HL-60 (cell line): ENCODE measurements around the gene KLF16.

Source experiments
- DNase-seq, 2 experiments: peaks; one replicate each; pipeline ENCODE4 v3.0.0-alpha.2; 2010 to 2020; ENCODE audit warnings: low read depth in 1 of 2, low spot score in 1 of 2
- H3K27ac ChIP-seq: fragments of 250-450 bp; sonication (Bioruptor Pico); replicated peaks from 2 replicates; pipeline ENCODE4 v1.5.1; 2020; ENCODE audit warnings: mild to moderate bottlenecking, moderate library complexity
- H3K27me3 ChIP-seq: fragments of 250-450 bp; sonication (Bioruptor Pico); 2 replicates; pipeline ENCODE4 v1.5.1; 2021; ENCODE audit warnings: mild to moderate bottlenecking, moderate library complexity; ENCODE audit not compliant: insufficient read depth, poor library complexity, severe bottlenecking
- H3K4me3 ChIP-seq: replicated peaks from 2 replicates; pipeline ENCODE4 v1.5.1; 2011; ENCODE audit warnings: mild to moderate bottlenecking, control low read depth, low read length; ENCODE audit not compliant: insufficient read depth
- GABPA ChIP-seq: IDR thresholded peaks from 2 replicates; pipeline ENCODE4 v1.6.1; 2012; ENCODE audit warnings: low read depth
- POLR2AphosphoS5 ChIP-seq: IDR thresholded peaks from 2 replicates; pipeline ENCODE4 v1.6.1; 2012; ENCODE audit warnings: low read depth
- SPI1 ChIP-seq: IDR thresholded peaks from 2 replicates; pipeline ENCODE4 v1.6.1; 2012; ENCODE audit warnings: low read depth, mild to moderate bottlenecking, borderline replicate concordance
- TF ChIP-seq, protein P1 (sequence below): IDR thresholded peaks from one replicate; pipeline ENCODE4 v1.5.1; 2011; ENCODE audit warnings: low read length, control low read depth, inconsistent platforms; ENCODE audit not compliant: insufficient read depth
- TF ChIP-seq, protein P2 (sequence below): IDR thresholded peaks from 2 replicates; pipeline ENCODE4 v1.6.1; 2012; ENCODE audit warnings: low read depth; ENCODE audit not compliant: insufficient replicate concordance

Gene KLF16

DNA sequence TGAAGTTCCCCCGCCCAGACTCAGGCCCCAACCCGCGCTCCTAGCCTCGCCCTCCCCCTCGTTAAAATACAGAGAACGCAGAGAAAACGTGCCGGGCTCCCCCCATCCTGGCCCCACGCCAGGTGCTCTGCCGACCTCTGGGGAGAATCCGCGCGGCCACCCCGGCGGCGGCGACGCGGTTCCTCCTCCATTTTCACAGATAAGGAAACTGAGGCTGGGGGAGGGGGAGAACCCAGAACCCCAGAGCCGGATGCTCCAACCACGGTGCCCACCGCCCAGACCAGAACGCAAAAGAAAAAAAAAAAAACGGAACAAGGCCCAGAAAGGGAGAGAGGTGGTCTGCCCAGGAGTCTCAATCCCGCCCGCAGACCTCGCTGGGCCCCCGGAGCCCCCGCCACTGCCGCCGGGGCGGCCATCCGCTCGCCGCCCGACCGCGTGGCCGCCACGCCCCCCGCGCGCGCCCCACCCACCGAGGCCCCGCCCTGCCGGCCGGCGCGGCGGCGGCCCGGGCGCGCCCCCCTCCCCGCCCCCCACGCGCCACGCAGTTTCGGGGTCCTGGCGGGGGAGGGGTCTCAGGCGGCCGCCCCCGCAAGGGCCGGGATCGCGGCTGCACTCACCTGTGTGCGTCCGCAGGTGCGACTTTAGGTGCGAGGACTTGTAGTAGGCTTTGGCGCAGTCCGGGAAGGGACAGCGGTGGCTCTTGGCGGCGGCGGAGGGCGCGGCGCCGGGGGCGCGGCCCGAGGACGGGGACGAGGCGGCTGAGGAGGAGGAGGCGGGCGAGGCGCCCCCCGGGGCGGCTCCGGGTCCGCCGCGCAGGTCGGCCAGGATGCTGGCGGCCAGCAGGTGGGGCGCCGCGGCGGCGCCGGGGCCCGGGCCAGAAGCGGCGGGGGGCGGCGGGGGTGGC, 703 bp downstream of the KLF16 start:
- DNase-seq: peak in 1 of 2 experiments; percentile 75
- Histone ChIP-seq H3K27ac (peak overlapping the region; percentile 99), H3K27me3 (no peaks in the 10 kb centered on the region), H3K4me3 (peak overlapping the region; percentile 90)
- no peak for TF ChIP-seq GABPA
- no peak for TF ChIP-seq SPI1
- peak; percentile 40; the same call in 1 of the 2 replicates for TF ChIP-seq POLR2AphosphoS5

DNA sequence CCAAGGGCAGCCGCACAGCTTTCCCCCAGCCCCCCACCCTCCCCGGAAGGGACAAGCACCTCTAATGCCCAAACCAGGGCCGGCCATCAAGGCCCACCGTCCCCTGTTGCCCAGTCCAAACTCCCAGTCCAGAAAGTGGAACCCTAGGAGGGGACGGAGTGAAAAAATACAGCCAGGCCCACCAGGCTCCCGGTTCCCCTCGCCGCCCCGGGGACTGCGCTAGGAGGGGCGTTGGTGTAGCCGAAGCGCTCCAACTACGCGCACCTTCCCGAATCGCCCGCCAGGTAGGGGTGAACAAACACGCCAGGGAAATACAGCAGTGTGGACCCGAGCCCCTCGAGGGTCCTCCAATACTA, 1.3 kb downstream of the KLF16 start:
- Histone ChIP-seq H3K4me3 (peak overlapping the region; percentile 90), H3K27ac (peak overlapping the region; percentile 99), H3K27me3 (no peaks in the 10 kb centered on the region)
- DNase-seq: no peak
- TF ChIP-seq POLR2AphosphoS5 (no peak), GABPA (no peak)

DNA sequence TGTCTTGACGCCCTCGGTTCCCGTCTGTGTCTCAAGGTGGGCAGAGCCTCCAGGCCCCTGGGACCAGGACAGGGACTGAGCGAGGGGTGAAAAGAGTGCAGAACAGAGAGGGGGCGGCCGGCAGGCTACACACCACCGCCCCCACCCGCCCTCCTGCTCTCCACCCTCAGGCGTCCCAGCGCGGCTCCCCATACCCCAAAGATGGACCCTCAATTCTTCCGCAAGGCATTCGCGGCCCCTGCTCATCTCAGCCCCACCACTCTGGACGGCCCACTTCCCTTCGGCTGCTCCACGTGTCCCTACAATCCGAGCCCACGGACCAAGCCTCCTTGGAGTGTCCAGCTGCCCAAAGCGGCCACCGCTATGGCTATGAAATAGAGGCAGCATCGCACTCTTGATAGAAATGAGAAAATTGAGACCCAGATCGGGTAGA, 1.8 kb downstream of the KLF16 start:
- no peak for DNase-seq
- Histone ChIP-seq H3K27me3 (no peaks in the 10 kb centered on the region), H3K27ac (peak overlapping the region; percentile 99)

DNA sequence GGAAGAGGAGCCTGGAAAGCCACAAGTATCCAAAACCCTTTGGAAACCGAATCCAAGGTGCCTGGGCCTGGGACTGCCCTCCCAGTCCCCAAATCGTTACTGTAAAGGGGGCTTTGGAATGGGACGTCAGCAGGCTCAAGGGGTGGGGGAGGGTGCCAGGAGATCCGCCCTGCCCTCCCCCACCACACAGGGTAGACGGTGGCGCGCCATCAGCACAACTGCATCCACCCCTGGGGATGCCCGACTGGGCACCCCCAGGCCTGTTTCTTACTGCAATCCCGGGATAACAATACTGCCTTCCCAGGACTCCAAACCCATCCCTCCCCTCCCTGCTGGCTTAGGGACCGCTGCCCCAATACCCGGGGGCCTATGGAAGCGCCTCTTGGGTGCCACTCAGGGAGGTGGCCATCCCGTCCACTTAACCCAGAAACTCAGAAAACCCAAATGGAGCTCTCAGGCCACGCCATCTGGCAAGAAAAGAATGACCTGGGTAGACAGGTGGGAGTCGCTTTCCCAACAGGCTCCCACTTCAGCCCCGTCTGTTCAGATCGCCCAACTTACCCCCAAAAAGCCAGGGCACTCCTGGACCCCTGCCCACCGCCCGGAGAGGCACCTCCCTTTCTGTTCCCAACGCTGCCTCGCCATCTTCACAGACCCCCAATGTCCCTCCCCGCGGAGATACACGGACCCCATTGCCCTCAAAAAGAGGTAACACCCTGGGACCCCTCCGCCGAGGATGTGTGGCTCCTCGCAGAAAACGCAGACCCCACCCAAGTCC, 2.4 kb downstream of the KLF16 start:
- Histone ChIP-seq H3K27ac (peak overlapping the region; percentile 99), H3K27me3 (no peaks in the 10 kb centered on the region), H3K4me3 (peak overlapping the region; percentile 90)
- DNase-seq: no peak
- TF ChIP-seq, protein P1, sequence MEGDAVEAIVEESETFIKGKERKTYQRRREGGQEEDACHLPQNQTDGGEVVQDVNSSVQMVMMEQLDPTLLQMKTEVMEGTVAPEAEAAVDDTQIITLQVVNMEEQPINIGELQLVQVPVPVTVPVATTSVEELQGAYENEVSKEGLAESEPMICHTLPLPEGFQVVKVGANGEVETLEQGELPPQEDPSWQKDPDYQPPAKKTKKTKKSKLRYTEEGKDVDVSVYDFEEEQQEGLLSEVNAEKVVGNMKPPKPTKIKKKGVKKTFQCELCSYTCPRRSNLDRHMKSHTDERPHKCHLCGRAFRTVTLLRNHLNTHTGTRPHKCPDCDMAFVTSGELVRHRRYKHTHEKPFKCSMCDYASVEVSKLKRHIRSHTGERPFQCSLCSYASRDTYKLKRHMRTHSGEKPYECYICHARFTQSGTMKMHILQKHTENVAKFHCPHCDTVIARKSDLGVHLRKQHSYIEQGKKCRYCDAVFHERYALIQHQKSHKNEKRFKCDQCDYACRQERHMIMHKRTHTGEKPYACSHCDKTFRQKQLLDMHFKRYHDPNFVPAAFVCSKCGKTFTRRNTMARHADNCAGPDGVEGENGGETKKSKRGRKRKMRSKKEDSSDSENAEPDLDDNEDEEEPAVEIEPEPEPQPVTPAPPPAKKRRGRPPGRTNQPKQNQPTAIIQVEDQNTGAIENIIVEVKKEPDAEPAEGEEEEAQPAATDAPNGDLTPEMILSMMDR: no peak
- TF ChIP-seq POLR2AphosphoS5 (no peak; the same call in 1 of the 2 replicates), GABPA (no peak), SPI1 (no peak)
- TF ChIP-seq, protein P2, sequence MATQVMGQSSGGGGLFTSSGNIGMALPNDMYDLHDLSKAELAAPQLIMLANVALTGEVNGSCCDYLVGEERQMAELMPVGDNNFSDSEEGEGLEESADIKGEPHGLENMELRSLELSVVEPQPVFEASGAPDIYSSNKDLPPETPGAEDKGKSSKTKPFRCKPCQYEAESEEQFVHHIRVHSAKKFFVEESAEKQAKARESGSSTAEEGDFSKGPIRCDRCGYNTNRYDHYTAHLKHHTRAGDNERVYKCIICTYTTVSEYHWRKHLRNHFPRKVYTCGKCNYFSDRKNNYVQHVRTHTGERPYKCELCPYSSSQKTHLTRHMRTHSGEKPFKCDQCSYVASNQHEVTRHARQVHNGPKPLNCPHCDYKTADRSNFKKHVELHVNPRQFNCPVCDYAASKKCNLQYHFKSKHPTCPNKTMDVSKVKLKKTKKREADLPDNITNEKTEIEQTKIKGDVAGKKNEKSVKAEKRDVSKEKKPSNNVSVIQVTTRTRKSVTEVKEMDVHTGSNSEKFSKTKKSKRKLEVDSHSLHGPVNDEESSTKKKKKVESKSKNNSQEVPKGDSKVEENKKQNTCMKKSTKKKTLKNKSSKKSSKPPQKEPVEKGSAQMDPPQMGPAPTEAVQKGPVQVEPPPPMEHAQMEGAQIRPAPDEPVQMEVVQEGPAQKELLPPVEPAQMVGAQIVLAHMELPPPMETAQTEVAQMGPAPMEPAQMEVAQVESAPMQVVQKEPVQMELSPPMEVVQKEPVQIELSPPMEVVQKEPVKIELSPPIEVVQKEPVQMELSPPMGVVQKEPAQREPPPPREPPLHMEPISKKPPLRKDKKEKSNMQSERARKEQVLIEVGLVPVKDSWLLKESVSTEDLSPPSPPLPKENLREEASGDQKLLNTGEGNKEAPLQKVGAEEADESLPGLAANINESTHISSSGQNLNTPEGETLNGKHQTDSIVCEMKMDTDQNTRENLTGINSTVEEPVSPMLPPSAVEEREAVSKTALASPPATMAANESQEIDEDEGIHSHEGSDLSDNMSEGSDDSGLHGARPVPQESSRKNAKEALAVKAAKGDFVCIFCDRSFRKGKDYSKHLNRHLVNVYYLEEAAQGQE: no peak

More for the DNA sequence above, 1.8 kb downstream of the KLF16 start:
- H3K4me3 ChIP-seq: peak overlapping the region; percentile 90
- TF ChIP-seq SPI1 (peak; percentile 24; the same call in 1 of the 2 replicates), POLR2AphosphoS5 (no peak)

DNA sequence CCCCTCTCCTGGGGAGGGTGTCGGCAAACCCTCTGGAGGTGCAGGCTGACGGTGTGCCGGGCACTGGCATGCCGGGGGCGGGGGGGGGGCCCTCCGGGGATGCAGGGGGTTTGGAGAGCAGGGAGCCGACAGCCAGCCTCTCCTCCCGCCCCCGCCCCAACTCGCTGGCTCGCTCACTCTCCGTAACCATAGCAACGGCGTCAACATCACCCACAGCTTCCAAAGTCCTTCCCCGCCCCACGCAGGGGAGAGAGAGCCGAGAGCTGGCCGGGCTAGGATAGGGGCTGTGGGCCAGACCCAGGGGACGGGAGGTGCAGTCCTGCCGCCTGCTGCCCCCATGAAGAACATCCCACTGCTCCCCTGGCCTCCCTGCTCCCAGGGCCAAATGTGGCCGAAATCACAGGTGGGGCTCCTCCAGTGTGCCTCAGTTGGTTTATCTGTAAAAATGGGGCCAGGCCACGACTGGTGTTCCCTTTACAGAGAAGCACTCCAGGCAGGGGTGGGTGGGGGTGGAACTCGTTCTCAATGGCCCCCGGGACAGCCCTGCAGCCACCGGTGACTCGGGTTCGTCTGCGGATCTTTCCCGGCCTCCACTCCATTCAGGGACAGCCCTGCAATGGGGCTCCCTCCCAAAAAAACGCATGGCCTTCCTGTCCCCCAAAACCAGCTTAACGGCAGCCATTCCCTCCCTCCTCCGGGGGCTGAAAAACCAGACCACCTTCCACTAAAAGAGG, 3.2 kb downstream of the KLF16 start:
- peak; percentile 74 to 77 for DNase-seq
- no peaks in the 10 kb centered on the region for H3K27me3 ChIP-seq
- H3K27ac ChIP-seq: peak overlapping the region; percentile 99
- peak overlapping the region; percentile 90 for H3K4me3 ChIP-seq
- TF ChIP-seq, protein P1: no peak
- no peak for TF ChIP-seq SPI1
- TF ChIP-seq GABPA: no peak
- TF ChIP-seq, protein P2: no peak
- TF ChIP-seq POLR2AphosphoS5: no peak; the same call in 1 of the 2 replicates
